IPS-NIHi11 (cell line): Measurements from ENCODE around the gene KLRF1.
A peak's percentile ranks its signal among the peaks of the same experiment; 100 is the strongest.

Source experiments
- DNase-seq: peaks from one replicate; pipeline ENCODE4 v3.0.0; 2012; ENCODE audit warnings: mixed read lengths, low spot score

Gene KLRF1

DNA sequence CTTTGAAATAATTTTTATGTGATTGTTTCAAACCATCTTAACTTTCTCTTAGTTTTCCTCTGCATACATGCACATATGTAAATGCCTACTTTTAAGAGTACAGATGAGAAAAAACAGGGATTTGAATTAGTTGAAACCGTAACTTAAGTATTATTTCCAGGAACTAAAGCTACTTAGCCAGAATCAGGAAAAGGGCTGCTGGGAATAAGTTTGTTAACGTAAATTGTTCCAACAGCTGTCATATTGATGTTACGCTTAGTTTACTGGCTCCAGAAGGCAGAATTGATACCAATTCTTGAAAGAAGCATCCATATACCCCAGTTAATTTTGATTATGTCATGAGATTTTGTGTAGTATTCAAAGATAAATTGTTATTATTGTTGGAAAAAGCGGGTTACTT, 17.9 kb upstream of the KLRF1 start:
- no peak for DNase-seq

DNA sequence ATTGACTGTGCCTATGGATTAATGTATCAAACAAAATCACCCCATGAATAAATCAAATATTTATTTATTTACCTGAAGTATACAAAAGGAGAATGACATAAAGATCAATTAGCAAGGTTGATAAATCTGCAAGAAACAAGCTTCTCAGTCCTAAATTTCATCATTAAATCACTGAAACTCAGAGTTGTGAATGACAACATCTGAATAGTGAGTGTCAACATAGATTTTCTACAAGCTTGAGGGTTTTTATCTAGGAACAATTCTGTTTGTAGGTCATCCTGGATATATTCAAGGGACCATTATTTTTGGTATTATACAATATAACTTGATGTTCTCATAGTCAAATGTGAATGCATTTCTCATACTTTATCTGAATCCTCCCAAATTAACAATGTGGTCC, 17.4 kb upstream of the KLRF1 start:
- DNase-seq = no peak

DNA sequence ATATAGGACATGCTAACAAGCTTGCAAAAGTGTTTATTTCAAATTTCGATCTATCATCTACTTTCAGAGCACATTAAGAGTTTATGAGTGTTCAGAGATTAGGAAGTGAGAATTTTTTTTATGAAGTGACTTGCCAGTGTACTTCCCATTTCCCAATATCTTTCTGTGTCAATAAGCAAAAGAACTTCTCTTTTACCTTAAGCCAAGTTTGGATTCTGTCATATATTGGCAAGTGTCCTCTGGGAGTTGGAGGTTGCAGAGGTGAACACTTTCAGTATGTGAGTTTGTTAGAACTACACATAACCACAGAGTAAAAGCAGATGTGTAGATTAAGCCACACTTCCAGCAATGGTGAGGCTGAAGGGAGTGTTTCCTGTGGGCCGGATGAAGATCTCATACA, 16.6 kb upstream of the KLRF1 start:
- DNase-seq = no peak

DNA sequence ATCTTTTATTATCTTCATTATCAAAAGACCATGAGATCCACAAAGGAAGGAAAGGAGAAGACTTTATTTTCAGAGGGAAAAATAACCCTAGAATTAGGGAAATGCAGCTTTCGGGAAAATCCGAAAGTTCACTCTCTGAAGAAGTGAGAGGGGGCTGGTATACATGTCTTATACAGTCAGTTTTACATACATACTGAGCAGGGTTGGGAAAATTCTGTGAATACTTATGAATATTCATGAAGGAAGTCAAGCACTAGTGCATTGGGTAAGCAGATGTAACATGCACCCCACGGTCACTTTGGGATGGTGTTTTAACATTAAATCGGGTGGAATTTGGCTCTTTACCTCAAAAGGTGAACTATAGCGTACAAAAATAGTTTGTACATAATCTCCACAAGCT, 15.7 kb upstream of the KLRF1 start:
- DNase-seq = no peak

DNA sequence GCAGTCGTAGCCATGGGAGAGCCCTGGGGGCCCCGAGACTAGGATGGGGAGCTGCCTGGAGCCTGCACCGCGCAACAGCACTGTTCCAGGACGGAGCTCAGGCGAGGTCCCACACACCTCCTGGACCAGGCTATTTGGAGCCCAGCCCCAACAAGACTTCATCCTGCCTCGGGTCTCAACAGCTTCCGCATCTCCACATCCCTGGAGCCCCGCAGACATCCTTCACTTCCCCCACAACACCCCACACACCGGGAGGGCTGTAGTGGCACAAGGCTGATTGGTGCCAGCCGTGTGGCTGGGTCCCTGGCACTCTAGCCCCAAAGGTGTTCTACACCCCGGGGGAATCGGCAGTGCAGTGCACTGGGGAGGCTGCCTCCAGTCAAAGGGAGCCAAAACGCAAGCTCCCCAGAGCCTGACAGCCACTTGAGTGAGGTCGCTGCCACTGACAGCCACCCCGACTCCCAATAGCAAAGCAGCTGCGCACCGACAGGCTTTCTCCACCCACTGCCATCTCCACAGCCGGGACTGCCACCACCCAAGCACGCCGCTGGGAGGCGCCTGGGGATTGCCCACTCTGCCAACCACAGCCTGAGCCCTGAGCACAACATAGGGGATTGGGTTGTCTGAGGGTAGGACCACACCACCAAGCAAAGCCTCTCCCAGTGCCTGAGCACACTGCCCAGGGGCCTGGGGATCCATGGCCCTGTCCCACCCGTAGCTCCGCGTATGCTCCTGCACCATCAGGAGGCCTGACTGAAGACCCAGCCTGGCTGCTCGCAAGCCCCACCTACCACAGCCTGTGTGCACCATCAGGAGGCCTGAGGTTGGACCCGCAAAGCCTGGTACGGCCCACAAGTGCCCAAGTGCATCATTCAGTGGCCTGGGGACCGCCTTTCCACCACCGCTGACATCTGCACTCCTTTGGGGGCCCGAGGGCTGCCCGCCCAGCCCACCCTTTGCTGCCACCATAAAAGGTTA, 13.2 kb upstream of the KLRF1 start:
- peak; percentile 92 for DNase-seq

DNA sequence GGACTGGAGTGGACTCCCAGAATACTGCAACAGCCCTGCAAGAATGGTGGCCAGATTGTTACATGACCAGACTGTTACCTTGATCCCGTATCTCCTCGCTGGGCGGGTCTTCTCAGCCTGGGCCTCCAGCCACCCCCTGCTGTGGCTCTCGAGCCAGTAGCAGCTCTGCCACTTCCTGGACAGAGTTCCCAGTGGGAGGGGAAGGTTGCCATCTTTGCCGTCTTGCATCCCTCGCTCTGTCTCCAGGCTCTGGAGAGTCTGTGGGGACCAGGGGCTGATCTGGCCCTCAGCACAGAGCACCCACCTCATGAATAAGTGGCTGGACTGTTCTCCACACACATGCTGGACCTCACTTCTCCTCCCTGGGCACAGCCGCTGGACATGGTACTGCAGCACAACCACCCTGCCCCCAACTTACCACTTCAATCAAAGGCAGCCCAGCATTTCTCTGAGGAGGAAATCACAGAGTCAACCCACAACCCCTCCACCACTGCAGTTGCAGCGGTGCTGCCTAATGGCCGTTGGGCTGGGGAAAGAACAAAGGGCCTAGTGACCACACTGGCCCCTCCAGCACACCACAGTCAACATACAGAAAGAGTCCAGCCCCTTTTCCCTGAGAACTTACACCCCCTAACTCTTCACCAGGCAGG, 6.9 kb upstream of the KLRF1 start:
- no peak for DNase-seq

DNA sequence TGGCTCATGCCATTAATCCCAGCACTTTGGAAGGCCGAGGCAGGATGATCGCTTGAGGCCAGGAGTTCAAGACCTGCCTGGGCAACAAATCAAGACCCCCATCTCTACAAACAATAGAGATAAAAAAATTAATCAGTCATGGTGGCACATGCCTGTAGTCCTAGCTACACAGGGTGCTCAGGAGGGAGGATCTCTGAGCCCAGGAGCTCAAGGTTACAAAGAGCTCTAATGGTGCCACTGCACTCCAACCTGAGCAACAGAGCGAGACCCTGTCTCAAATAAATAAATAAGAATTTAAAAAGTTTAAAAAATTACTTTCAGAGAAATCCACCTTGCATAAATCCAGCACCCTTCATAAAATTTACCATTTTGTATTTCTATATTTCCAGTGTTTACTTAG, 2.2 kb downstream of the KLRF1 start:
- no peak for DNase-seq

DNA sequence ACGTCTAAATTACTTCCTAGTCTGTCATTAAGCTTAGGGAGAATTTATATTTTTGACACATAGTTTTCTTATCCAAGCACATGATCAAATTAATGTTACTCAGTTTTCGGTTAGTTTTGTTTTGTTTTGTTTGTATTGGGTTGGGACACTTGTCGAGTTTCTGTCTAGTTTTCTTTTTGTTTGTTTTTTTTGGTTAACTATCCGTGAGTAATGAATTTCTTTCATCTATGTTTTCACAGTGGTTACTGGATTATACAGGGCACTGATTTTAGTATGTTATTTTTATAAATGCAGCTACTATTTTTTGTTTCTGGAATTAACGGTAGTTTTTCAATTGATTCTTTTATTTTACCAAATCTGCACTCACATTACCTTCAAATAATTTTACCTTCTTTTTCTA, 2.7 kb downstream of the KLRF1 start:
- no peak for DNase-seq

DNA sequence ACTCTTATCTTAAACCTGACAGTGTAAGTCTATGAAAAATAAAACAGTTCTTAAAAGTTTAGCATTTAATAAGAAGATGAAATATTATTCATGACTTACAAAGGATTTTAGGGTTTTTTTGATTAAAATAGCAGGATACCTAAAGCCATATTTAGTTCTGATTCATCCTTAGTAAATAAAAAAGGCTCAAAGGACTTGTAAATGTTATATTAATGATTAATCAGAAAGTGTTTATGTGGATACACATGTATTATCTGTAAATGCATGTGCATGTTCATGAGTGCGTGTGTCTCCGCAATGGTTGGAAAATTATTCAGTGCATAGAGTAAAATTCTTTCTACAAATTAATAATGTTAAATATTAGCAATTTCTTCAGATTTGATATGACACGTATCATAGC, 4.4 kb downstream of the KLRF1 start:
- no peak for DNase-seq

DNA sequence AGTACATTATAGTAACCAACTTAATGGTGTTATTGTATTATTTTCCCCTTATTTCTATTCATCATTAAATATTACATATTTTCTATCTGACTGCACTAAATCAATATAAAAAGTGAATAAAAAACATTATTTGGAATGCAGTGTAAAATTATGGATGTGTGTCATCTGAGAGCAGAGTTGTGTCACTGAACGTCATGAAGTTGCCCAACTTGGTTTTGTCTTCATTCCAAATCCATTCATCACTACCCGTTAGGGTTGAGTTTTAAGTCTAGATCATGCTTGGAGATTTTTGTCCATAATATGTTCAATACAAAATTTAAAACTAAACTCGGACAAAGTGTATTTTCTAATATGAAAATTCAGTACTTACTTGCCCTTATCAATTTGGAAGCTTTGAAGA, 16.1 kb downstream of the KLRF1 start:
- DNase-seq = no peak

DNA sequence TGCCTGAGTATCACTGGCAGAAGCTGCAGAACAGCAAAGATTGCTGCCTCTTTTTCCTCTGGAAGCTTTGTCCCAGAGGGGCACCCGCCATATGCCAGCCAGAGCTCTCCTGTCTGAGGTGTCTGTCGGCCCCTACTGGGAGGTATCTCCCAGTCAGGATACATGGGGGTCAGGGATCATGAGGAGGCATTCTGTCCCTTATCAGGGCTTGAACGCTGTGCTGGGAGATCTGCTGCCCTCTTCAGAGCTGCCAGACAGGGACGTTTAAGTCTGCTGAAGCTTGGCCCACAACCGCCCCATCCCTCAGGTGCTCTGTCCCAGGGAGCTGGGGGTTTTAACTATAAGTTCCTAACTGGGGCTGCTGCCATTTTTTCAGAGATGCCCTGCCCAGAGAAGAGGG, 21.6 kb downstream of the KLRF1 start:
- DNase-seq = no peak

DNA sequence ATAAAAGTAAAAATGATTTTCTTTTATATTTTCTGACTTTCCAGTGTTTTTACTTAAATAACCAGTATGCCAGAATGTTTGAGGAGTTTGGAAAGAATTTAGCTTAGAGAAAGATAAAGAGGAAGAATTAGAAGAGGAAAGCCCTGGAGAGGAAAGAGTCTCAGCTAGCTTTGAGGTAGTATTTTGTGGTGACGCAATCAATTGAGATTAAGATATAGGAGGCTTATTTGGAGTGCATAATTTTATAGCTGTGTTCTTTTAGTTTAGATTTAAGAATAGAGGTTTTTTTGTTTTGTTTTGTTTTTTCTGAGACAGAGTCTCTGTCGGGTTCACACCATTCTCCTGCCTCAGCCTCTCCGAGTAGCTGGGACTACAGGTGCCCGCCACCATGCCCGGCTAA, 23.8 kb downstream of the KLRF1 start:
- no peak for DNase-seq

DNA sequence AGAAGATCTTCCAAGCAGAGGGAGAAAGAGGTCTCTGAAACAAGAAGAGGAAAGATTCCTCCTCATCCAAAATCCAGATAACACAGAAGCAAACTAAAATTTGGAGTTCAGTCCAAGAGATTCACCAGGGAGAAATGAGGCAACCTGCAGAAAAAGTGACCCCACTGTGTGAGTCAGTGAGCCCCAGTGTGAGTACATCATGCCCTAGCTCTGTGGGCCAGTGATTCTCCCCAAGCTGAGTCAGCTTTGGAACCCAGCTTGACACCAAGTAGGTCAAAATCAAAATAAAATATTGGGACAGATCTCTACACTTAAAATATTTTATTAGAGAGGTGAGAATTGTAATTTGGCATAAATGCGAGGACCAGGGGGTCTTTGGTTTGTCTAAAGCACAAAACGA, 24.6 kb downstream of the KLRF1 start:
- no peak for DNase-seq

DNA sequence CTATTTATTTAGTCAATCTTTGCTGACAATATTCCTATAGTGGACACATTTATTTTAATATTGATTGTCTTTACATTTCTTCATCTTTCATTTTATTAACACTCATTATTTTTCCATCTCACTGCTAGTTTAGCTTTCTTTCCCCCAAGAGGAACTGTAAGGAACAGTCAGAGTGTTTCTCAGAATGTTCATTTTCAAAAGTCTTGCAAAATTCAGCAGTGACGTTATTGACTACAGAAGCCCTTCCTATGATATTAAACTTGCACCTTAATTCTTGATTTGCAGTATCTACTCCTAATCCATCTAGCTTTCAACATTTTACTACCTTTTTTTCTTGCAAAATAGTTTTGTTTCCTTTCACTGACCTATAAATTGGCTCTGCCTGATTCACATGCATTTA, 28.9 kb downstream of the KLRF1 start:
- no peak for DNase-seq

DNA sequence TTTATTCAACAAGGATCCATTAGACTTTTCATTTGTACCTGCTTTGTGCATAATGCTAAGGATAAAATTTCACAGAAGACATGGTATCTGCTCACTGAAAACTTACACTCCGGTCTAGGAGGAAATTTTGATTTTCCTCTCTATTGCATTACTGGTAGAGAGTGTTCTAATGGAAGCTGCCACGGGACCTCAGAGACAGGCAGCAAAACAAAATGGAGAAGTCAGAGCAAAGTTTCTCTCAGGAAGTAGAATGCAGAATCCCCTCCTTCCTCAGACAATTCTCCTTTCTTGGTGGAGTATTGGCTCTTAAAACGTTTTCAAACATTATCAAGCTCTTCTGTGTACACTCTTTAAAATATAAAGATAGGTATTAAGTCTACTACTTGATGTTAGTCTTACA, 29.6 kb downstream of the KLRF1 start:
- DNase-seq = no peak

DNA sequence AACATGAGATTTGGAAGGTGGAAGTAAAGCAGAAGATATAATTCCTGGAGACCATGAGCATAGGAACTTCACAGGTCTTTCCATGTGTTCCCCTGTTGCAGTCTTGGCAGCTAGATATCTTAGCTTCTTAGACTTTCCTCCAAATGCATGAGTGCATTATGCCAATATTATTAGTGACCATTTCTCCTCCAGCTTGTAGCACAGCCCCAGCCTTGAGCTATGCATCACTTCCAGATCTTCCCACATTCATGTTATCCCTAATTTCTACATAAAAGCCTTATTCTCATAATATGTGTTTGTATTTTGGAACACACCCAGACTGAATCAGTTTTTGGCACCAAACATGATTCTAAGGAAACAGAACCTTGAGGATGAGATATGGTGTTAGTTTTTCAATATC, 30.9 kb downstream of the KLRF1 start:
- no peak for DNase-seq

DNA sequence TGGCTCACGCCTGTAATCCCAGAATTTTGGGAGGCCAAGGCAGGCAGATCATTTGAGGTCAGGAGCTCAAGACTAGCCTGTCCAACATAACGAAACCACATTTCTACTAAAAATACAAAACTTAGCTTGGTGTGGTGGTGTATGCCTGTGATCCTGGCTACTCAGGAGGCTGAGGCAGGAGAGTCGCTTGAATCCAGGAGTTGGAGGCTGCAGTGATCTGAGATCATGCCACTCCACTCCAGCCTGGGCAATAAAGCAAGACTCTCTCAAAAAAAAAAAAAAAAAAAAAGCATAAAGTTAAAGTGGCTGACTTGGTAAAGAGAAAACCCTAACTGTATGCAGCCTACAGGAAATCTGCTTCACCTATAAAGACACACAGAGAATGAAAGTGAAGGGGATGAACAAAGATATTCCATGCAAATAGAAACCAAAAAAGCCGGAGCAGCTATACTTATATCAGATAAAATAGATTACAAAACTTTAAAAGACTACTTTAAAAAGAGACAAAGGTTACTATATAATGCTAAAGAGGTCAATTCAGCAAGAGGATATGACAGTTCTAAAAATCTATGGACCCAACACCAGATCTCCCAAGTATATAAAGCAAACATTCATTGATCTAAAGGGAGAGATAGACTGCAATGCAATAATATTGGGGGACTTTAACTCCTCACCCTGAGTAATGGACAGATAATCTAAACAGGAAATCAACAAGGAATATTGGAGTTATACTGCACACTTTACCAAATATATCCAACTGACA, 37.8 kb downstream of the KLRF1 start:
- DNase-seq = no peak

DNA sequence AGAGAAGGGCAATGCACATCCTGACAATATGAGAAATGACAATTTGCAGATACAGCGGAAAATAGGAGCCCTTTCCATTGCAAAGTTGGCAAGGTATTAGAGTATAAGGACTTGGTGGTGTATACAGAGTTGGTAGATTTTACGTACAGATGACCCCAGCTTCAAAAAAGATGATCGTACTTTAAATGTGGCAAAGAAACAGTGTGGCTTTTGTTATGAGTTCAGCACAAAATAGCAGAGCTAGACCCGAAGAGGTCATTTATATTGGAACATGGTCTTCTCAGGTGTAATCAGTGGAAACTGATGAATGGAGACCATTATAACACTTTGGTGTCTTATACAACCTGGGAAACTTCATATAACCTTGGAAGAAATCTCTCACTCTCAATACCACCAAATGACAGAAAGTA, 39.6 kb downstream of the KLRF1 start:
- DNase-seq = no peak

DNA sequence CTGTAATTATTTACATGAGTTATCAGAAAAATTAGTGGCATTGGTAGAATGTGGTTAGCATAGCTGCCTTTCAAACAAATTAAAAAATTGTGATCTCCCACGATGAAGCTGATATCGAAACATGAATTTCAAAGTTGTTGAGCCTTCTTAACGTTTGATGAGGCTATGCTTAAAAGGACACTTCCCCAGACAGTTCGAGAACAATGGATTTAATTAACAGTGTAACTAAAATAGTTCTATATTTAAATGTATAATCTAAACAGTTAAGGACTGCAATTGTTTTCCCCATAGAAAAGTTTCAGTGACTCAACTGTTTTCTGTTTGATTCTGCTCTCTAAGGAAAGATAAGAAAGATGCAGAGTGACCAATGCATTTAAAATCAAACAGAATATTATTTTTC, 40.2 kb downstream of the KLRF1 start:
- no peak for DNase-seq

DNA sequence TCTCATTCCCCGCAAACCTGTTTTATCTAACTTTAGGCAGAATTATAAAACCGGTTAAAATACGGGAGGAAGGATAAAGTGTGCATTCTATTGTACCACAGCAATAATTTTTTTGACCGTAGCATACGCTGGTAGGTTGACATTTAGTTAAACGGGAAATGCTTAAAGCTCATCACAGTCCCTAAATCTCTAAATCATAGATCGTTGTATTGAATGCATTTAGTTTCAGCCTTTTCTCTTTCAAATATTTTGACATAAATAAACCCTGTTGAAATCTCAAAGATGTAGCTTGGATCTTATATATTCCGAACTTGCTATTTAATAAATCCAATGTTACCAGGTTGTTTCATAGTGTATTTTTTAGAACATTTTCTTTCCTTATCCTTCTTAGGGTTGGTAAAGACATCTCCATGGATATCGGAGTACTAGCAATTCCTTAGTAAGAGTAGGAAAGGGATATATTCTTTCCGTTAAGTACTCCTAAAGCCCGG, 41.1 kb downstream of the KLRF1 start:
- DNase-seq = no peak

DNA sequence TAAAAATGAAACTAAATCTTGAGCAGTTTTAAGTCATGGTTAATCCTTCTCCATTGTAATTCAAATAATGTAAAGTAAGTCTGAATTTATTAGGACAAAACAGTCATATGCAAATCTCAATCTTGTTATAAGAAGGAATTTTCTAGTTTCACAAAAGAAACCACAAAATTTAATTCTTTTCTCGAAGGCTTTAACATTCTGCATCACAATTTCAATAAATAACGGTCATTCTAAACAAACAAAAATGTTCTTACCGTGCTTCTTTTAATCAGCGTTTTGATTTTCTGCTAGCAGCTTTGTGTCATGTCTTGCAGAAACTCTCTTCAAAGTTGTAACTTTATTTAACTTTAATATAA, 41.6 kb downstream of the KLRF1 start:
- no peak for DNase-seq

DNA sequence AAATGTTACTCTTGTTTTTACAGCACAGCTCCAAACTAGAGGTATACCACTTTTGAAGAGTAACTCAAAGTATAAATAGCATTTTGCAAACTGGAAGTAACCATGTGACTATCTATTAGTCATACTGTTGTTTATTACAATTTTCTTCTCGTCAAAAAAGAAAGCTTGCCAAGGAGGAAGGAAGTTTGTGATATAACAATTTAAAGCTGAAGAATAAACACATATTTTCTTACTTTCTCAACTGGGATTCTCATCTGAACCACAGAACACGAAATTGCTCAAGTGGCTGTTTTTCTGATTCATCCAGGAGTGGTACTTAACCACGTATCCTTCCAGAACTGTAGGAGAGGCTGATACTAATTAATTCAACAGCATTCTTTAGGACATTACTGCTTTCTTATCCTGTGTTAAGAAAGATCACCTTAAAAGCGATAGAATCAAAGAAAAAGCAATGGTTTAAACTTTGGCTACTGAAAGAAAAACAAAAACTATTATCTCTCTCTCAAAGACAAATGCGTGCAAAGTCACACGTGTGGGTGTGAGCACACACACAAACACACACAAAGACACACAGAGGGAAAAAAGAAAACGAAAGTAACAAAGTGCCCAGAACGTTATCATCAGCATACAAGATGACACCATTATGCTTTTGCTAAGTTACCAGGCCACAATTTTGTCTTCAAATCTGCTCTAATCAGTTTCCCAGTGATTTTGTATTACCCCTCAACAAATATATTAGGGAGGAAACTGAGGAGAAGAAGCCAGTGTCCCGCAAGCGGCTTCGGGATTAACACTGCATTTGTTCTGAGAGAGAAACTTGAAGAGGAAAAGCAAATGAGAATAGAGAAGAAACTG, 42.3 kb downstream of the KLRF1 start, which contains the start of gene CLEC2B:
TSS of gene CLEC2B (minus strand) at position 48 of the 855 bp plus-strand sequence.
- no peak for DNase-seq
